DOHH2 (cell line): ENCODE results near the gene EFEMP1.

ENCODE experiments used
- H3F3A ChIP-seq: fragments of 200-600 bp; sonication (generic), shearing (Covaris generic); 2 replicates; pipeline ENCODE4 v1.6.0; 2016; ENCODE audit warnings: antibody characterized with exemption, mild to moderate bottlenecking; ENCODE audit not compliant: control insufficient read depth, insufficient read depth
- H3K27ac ChIP-seq: fragments of 200-600 bp; sonication (generic); 2 replicates; pipeline ENCODE4 v1.5.1; 2014; ENCODE audit warnings: low read depth, mild to moderate bottlenecking, low read length, moderate library complexity
- H3K27me3 ChIP-seq: fragments of 200-600 bp; sonication (generic); 2 replicates; pipeline ENCODE4 v1.6.1; 2014; ENCODE audit warnings: mild to moderate bottlenecking, low read length, mixed read lengths; ENCODE audit not compliant: control insufficient read depth
- H3K36me3 ChIP-seq: fragments of 200-600 bp; sonication (generic); 2 replicates; pipeline ENCODE4 v1.6.1; 2014; ENCODE audit warnings: mild to moderate bottlenecking, low read length, moderate library complexity, mixed read lengths; ENCODE audit not compliant: control insufficient read depth
- H3K4me1 ChIP-seq: fragments of 200-600 bp; sonication (generic); 2 replicates; pipeline ENCODE4 v1.6.1; 2014; ENCODE audit warnings: mild to moderate bottlenecking, low read length, mixed read lengths; ENCODE audit not compliant: control insufficient read depth
- H3K4me2 ChIP-seq: fragments of 200-600 bp; sonication (generic); 2 replicates; pipeline ENCODE4 v1.6.0; 2014; ENCODE audit warnings: mild to moderate bottlenecking, low read length, moderate library complexity
- H3K4me3 ChIP-seq: fragments of 200-600 bp; sonication (generic); 2 replicates; pipeline ENCODE4 v1.5.1; 2014; ENCODE audit warnings: mild to moderate bottlenecking, low read length, mixed read lengths
- H3K79me2 ChIP-seq: fragments of 200-600 bp; sonication (generic); 2 replicates; pipeline ENCODE4 v1.6.1; 2014; ENCODE audit warnings: mild to moderate bottlenecking, low read length, mixed read lengths; ENCODE audit not compliant: control insufficient read depth
- H3K9me2 ChIP-seq: fragments of 200-600 bp; sonication (generic); replicated peaks from 2 replicates; pipeline ENCODE4 v1.6.1; 2014; ENCODE audit warnings: mild to moderate bottlenecking, low read length, mixed read lengths; ENCODE audit not compliant: control insufficient read depth
- H3K9me3 ChIP-seq: fragments of 200-600 bp; sonication (generic); 2 replicates; pipeline ENCODE4 v1.6.1; 2014; ENCODE audit warnings: antibody characterized with exemption, low read length, mixed read lengths; ENCODE audit not compliant: control insufficient read depth, insufficient read depth
- H4K20me1 ChIP-seq: fragments of 200-600 bp; sonication (generic); 2 replicates; pipeline ENCODE4 v1.6.0; 2014; ENCODE audit warnings: low read depth, mild to moderate bottlenecking, antibody characterized with exemption, low read length, moderate library complexity; ENCODE audit not compliant: control insufficient read depth, insufficient read depth
- CTCF ChIP-seq: fragments of 200-600 bp; sonication (generic); IDR thresholded peaks from one replicate; pipeline ENCODE4 v1.5.1; 2014; ENCODE audit warnings: antibody characterized with exemption, mild to moderate bottlenecking, low read depth, low read length; ENCODE audit not compliant: poor library complexity, severe bottlenecking
- EZH2phosphoT487 ChIP-seq: fragments of 200-600 bp; sonication (generic); IDR thresholded peaks from 2 replicates; pipeline ENCODE4 v1.6.1; 2017; ENCODE audit warnings: borderline replicate concordance, mild to moderate bottlenecking, antibody characterized with exemption, low read length, moderate library complexity, mixed read lengths

The EFEMP1 gene

GRCh38 chr2:55887901-55888624 lies 35.5 kb downstream of the EFEMP1 start:
- no peaks in the 10 kb centered on the region for H3F3A ChIP-seq
- no peak overlapping the region for H3K4me2 ChIP-seq
- H3K9me2 ChIP-seq: no peaks in the 10 kb centered on the region
- no peak overlapping the region for H3K27ac ChIP-seq
- no peak for TF ChIP-seq EZH2phosphoT487
- TF ChIP-seq CTCF: no peak
- H3K4me3 ChIP-seq: no peak overlapping the region
- H3K27me3 ChIP-seq: peaks cover 9% of the 10 kb centered on the region
- no peaks in the 10 kb centered on the region for H3K79me2 ChIP-seq
- H3K9me3 ChIP-seq: no peaks in the 10 kb centered on the region
- no peaks in the 10 kb centered on the region for H4K20me1 ChIP-seq
- no peaks in the 10 kb centered on the region for H3K36me3 ChIP-seq
- no peaks in the 10 kb centered on the region for H3K4me1 ChIP-seq

DNA sequence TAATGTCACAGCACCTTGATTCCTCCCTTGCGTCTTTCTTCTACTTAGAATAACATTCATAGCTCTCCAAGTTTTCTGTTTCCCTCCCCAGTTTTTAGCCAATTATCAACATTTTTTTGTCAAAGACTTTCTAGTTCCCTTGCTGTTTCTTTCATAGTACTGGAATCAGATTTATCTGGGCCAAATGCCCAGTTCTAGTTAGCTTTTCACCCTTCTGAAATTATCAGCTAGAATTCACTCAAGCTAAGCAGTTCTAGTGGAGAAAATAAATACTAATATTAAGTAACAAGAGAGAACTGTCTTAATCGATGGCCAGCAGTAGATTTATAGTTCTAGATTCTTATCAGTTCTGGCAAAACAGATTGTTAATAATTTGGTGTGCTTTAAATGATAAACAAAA lies 36.2 kb downstream of the EFEMP1 start:
- Histone ChIP-seq H3K4me3 (no peak overlapping the region), H3K27ac (no peak overlapping the region), H3F3A (no peaks in the 10 kb centered on the region), H3K9me2 (no peaks in the 10 kb centered on the region), H3K4me2 (no peak overlapping the region), H3K36me3 (no peaks in the 10 kb centered on the region), H3K27me3 (peaks cover 9% of the 10 kb centered on the region), H3K9me3 (no peaks in the 10 kb centered on the region), H4K20me1 (no peaks in the 10 kb centered on the region), H3K4me1 (no peaks in the 10 kb centered on the region), H3K79me2 (no peaks in the 10 kb centered on the region)
- no peak for TF ChIP-seq EZH2phosphoT487
- TF ChIP-seq CTCF: no peak

- no peak overlapping the region for H3K4me2 ChIP-seq
- H4K20me1 ChIP-seq: no peaks in the 10 kb centered on the region
- H3F3A ChIP-seq: no peaks in the 10 kb centered on the region
- no peak overlapping the region for H3K4me3 ChIP-seq
- no peaks in the 10 kb centered on the region for H3K4me1 ChIP-seq
- H3K27me3 ChIP-seq: no peaks in the 10 kb centered on the region; the same call in 1 of the 2 replicates
- TF ChIP-seq CTCF (no peak), EZH2phosphoT487 (no peak)
- no peaks in the 10 kb centered on the region for H3K79me2 ChIP-seq
- no peak overlapping the region for H3K27ac ChIP-seq
- H3K36me3 ChIP-seq: no peaks in the 10 kb centered on the region
- no peaks in the 10 kb centered on the region for H3K9me3 ChIP-seq
- no peaks in the 10 kb centered on the region for H3K9me2 ChIP-seq
These were observed 37.7 kb downstream of the EFEMP1 start for GRCh38 chr2:55885944-55886281.
